Panc1 (cell line): Measurements from ENCODE around the gene WSCD2.

Experiments used
- CTCF ChIP-seq: fragments of 450-650 bp; IDR thresholded peaks from 2 replicates; pipeline ENCODE4 v1.5.1; 2017; ENCODE audit warnings: mild to moderate bottlenecking
- POLR2AphosphoS5 ChIP-seq: IDR thresholded peaks from 2 replicates; pipeline ENCODE4 v1.6.1; 2012; ENCODE audit warnings: mild to moderate bottlenecking, low read depth, low read length, moderate library complexity

GRCh38 chr12:108215458-108215857 lies 86.4 kb downstream of the WSCD2 start:
- TF ChIP-seq POLR2AphosphoS5 (no peak), CTCF (no peak)
